ENCODE measurements around the gene CHN2. TPM values are rescaled to one million over a fixed set of nuclear protein-coding genes. Genes with fewer than 3 reads are reported as not detected.
A peak's percentile ranks its signal among the peaks of the same experiment; 100 is the strongest.
"Not testable (repeated sequence)": the region's sequence is repeated elsewhere in the genome, so short reads cannot be mapped to it uniquely, and the experiment has no call there.

The CHN2 gene
- total RNA-seq, 1 donor from 2014 or later, result 56.5 TPM

DNA sequence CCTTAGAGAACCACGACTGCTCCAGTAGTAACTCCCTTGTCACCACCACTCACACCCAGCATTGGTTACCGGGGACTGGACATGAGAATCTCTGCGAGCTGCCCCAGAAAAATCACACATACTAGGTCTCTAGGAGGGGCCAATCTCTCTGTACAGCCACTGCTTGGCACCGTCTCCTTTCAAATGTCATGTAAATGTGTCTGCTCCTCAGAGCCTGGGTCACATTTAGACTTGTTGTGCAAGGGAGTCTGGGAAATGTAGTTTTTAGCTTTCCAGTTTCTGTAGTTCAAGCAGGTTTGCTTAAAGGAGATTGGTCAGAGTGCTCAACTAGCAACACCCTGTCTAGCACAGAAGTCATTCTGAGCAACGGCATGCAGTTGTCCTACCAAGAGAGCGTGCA is 60.0 kb downstream of the CHN2 start:
- DNase-seq (ENCODE audit: low spot score), result no peak
- peak; percentile 66 for ATAC-seq

DNA sequence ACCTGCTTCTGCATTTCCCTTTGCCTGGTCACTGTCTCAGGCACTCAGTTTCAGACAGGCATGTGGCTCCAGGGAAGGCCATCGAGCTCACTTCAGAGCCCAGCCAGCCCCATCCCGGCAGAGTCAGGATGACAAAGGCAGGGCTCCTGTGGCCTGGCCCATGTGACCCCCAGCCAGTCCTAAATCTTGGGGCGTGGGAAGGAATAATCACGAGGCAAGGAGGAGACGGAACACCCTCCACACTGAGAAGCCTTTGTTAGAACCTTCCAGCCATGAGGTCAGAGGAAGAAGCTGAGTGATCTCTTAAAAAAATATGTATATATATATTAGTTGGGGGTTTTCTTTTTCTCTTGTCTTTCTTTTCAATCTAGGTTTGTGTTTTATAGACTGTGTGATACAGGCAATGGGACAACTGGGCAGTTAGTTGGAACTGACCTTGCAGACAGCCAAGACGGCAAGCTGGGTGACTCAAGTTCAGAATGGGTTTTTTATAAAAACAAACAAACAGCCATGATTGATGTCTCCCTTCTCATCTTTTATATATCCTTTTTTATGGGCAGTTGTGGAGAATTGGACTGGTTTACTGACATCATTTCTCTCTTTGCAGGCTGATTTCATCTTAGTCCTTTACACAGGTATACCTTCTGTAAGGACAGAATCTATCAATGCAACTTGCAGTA is 60.8 kb downstream of the CHN2 start:
- peak; percentile 41 for ATAC-seq

DNA sequence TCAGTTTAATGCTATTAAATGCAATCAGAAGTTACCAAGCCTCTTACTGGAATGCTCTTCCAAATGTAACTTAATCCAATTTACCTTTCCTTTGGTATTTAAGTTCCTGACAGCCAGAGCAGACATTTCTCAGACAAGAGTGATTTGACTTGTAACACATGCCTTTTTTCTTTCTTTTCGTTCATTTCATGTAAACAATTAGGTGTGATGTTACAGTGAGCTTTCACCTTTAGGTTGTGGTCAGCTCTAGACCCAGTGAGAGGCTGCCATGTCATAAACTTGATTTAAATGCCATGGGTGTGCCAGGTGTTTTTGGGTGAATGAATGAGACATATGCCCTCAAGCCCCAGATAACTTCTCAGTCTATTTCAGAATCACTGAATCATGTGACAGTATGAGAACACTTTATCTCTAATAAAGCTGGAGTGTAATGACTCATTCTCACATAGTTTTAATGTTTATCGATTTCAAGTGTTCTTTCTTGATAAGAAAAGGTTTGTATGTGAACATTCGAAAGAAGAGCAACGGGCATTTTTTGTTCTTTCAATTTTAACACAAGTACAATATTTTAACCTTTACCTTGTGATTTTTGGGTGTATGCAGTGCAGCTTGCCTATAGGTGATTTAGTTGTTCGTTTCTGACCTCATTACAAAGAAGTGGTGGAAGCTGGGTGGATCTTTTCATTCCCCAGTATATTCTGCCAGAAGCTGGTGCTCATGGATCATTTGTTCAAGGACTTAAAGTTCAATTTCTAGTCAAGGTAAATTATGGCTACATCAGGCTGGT is 61.5 kb downstream of the CHN2 start:
- no peak for DNase-seq (ENCODE audit: low spot score)
- peak; percentile 24 for ATAC-seq

More for the DNA sequence above, 60.8 kb downstream of the CHN2 start:
- no peak for DNase-seq (ENCODE audit: low spot score)

DNA sequence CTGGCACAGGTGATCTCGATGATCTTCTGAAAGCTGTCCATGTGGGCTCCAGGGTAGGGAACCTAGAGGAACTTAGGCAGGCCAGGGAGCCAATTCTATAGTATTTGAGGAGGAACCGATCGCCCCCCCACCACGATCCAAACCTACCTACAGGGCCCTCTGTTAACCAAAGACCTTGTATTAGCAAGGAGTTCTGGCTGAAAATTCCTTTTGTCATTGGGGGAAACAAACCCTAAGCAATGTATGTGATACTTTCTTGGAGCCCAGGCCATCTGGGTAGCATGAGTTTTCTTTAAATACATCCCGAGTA is 62.1 kb downstream of the CHN2 start:
- ATAC-seq (no peak), DNase-seq (ENCODE audit: low spot score) (no peak)

DNA sequence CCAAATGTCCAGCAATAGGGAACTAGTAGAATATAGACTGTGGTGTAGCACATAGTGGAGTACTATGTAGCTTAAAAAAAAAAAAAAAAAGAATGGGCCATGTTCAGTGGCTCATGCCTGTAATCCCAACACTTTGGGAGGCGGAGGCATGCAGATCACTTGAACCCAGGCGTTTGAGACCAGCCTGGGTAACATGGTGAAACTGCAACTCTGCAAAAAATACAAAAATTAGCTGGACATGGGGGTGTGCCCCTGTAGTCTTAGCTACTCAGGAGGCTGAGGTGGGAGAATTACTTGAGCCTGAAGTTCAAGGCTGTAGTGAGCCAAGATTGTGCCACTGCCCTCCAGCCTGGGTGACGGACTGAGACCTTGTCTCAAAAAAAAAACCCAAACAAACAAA is 64.4 kb downstream of the CHN2 start:
- no peak for DNase-seq (ENCODE audit: low spot score)
- ATAC-seq, result no peak

DNA sequence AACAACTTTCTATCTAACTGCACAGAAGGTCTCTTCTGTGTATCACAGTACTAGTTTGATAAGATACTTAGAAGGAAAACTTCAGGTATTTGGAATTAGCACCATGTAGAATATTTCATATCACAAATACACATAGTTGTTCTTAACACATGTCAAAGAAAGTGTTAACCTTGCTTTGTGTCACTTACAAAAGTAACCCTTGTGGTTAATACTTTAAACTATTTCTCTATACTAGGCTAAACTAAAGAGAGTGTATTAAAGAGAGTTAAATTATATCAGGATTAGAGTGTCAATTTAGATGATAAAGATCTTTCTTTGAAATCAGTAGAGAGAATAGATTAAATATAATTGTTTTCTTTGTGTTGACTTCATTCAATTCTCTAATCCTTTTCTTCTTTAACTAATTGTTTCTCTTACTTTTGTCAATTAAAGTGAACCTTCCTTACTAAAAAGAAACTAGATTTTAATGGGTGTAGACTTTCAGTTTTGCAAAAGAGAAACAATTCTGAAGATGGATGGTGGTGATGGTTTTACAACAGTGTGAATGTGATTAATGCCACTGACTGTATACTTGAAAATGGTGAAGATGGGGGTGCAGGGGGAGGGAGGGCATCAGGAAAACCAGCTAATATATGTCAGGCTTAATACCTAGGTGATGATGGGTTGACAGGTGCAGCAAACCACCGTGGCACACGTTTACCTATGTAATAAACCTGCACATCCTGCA is 67.8 kb downstream of the CHN2 start:
- DNase-seq (ENCODE audit: low spot score), result no peak
- no peak for ATAC-seq

DNA sequence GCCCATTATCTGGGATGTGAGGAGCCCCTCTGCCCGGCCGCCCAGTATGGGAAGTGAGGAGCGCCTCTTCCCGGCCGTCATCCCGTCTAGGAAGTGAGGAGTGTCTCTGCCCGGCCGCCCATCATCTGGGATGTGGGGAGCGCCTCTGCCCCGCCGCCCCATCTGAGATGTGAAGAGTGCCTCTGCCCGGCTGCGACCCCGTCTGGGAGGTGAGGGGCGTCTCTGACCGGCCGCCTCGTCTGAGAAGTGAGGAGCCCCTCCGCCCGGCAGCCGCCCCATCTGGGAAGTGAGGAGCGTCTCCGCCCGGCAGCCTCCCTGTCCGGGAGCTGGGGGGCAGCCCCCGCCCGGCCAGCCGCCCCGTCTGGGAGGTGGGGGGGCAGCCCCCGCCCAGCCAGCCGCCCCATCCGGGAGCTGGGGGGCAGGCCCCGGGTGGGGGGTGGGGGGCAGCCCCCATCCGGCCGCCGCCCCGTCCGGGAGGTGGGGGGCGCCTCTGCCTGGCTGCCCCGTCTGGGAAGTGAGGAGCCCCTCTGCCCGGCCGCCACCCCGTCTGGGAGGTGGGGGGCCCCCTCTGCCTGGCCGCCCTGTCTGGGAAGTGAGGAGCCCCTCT is 69.1 kb downstream of the CHN2 start:
- not testable (repeated sequence) for DNase-seq (ENCODE audit: low spot score); ATAC-seq

DNA sequence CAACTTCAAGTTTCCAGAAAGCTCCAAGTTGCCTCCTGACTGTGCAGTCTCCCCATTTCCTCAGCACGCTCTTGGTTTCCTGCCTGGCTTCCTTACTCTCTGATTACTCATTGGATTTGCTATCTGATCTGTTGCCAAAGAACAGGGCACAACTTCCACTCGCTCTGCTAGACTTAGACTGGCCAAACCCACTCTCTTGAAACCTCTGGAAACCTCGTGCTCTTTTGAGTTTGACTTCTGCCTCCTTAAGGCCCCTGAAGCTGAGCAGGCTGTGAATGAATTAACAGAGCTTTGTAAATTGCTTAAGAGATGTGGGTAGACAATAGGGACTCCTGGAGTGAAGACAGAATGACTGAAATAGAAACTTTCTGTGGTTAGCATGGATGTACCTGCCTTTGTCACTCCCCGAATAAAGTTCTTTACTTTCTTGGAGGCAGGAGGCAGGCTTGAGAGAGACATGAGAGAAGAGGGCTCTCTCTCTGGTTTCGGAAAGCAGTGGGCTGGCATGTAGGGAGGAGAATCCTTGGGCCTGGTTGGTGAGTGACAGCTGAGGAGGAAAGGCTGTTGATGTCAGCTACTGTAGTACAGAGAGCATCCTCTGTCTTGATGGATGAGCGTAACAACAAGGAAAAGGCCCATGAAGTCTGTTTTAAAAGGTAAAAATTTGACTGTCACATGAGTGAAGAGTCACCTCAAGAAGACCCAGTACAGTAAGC is 70.8 kb downstream of the CHN2 start:
- ATAC-seq (peak; percentile 59), DNase-seq (ENCODE audit: low spot score) (no peak)

DNA sequence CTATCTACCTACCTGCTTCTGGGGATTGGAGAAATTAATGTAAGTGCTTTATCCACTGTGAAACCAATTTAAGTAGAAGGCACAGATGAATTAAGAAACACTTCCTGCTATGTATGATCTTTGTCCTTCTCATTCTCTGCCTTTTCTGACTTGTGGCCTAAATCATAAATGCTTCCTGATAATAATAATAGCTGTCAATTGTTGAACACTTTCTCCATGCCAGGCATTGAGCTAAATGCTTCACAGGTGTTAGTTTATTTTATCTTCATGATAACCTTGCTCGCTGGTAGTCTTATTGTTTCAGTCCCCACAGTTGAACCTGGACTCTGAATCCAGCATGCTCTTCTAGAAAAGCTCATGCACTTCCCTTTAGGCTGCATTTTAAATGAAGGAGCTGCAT is 75.4 kb downstream of the CHN2 start:
- DNase-seq (ENCODE audit: low spot score), result no peak
- ATAC-seq, result no peak

DNA sequence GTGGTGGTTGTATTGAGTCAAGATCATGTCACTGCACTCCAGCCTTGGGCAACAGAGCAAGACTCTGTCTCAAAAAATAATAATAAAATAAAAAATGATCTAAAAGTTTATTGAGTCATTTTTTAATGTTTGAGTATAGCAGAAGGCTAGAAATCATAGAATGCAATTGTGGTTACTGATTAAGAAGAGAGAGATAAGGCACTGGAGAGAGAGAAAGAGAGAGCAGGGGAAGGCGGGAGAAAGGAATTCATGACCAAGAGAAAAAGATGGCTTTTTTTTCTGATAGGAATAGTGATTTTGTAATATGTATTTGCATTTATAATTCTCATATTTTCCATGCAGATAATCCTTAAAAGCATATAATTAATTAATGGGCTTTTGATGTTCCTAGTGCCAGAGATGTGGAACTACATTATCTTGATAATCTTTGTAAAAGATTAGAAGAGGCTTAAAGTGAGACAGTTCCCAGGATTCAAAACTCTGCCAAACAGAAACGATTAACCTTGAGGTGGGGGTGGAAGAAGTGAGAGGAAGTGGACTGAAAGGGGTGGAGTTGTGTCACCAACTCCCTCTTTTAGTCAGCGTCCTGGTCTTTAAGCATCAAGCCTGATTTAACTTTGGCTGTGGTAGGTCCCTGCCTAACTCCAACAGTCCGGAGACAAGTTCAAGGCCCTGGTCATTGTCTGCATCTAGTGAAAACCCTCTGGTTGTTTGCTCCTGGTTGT is 76.2 kb downstream of the CHN2 start:
- DNase-seq (ENCODE audit: low spot score) (peak; percentile 78), ATAC-seq (peak; percentile 79)

DNA sequence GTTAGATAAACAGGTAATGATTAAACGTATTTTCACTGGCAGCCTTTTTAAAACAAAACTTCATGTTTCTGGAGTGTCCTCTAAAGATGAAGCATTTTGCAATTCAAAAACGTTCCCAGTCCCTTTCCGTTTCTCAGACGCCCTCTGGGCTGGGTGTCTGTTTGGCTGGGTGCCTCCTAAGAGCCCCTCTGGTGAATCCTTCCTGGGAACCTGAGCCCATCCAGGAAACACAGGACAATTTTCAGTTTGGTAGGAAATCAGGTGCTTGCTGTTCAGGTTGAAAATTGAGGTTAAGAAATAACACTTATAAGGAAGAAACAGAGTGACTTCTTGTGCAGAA is 76.7 kb downstream of the CHN2 start:
- DNase-seq (ENCODE audit: low spot score), result no peak
- no peak for ATAC-seq

DNA sequence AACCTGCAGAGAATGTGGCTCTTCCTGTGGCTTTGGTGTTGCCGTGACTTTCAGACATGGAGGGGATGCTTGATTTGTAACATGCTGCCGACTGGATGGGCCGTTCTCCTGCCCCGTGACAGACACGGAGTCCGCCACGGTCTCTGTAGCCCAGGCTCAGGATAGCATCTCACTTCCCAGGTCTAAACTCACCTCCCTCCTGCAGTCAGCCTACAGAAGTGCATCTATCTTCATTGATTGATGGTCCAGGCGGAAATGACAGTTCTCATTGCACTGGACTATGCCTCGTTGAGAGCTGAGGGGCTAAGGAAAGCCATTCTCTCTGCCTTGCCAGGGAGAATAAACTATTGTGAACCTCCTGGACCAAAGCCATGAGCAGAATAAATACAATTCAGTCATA is 77.5 kb downstream of the CHN2 start:
- no peak for DNase-seq (ENCODE audit: low spot score)
- ATAC-seq, result no peak

DNA sequence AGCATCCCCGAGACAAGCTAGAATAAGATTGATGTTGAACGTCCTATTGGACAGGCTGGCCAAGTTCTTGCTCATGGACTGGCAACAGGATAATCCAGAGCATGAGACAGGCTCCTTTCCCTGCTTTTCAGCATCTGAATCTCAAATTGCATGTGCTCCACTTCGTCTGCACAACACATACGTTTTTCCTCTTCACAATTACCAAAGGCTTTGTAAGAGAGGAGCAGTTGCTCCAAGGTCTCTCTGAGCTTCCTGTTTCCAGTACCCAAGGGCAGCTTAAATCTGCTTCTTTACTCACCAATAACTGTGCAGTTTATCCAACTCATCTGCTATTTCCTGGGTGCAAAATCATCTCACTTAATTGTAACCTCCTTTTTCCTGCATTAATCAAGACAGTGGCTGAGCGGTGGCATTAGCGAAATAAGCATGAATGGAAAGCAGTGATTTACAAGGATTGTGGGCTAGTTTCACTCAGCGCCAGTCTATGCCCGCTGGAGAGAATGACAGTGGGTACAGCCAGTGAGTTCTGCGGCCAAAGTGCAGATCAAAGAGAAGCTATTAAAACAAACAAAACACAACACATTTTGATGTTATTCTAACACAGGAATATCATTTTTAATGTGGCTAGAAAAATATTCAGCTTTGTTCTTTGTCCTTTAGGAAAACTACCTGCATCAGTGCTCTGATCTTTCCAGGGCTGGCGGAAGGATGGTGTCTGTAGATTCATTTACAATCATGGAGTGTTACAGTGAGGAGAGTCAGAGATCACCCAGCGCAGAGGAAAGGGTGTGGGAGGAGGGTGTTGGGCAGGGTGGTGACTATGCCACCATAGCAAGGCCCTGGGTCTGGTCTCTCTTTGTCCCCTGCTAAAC is 79.8 kb downstream of the CHN2 start:
- peak; percentile 72 for ATAC-seq
- no peak for DNase-seq (ENCODE audit: low spot score)

DNA sequence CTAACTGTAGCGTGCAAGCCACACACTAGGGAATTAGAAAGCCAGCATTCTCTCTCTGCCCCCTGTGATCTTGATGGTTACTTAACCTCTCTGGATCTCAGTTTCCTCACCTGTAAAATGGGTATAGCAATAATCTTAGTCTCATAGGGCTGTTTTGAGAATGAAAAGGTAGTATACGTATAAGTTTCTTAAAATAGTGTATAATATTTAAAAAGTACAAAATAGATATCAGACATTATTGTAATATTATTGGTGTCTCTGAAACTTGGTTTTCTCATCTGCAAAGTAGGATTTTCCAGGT is 80.4 kb downstream of the CHN2 start:
- ATAC-seq, result no peak

DNA sequence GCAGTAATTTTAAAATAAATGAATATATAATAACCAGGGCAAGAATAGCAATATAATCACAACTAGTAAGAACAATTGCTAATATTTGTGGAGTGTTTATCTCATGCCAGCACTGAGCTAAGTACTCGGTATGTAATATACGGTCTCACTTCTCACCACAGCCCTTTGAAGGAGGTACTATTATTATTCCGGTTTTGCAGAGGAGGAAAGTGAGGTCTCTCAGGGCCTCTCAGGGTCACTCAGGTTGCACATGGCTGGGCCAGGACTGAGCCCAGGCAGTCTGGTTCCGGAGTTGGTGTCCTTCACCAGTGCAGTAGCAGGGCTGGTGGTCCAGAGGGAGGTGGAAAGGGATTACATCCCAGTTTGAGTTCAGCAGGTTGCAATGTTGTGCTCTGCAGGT is 80.9 kb downstream of the CHN2 start:
- ATAC-seq, result no peak
- no peak for DNase-seq (ENCODE audit: low spot score)

More for the DNA sequence above, 80.4 kb downstream of the CHN2 start:
- DNase-seq (ENCODE audit: low spot score), result no peak

DNA sequence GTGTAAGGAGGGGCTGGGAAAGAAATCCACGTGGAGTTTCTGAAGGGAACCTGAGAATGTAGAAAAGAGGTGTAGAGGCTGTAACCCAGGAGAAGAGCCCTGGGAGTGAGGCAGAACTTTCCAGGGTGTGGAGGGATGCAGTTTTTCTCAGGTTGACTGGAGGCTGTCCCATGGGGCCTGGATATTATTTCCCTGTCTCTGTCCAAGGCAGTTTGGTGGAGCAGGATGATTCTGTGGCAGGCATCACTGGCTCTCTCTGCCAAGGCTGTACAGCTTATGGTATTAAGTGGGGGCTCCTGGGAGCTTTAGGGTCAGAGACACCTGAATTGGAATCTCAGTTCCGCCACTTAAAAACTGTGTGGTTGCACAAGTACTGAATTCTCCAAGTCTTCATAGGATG is 81.6 kb downstream of the CHN2 start:
- ATAC-seq, result no peak
- DNase-seq (ENCODE audit: low spot score), result no peak

DNA sequence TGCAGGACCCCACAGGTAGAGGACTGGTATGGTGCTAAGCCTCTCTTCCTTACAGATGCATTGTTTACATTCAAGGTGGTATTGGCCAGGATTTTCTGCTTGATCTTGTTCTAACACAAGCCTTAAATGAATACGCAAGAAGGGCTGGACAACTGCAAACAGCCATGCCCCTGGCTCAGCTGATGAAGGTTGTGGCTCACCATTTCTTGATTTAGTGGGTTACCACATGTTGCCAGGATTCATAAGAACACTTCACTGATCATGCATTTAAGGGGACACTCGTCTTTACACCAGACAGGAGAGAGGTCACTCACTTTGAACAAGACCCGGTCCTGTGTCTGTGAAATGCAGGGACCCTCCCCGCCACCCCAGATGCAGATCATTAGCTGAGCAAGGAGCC is 82.2 kb downstream of the CHN2 start:
- DNase-seq (ENCODE audit: low spot score), result no peak
- no peak for ATAC-seq

DNA sequence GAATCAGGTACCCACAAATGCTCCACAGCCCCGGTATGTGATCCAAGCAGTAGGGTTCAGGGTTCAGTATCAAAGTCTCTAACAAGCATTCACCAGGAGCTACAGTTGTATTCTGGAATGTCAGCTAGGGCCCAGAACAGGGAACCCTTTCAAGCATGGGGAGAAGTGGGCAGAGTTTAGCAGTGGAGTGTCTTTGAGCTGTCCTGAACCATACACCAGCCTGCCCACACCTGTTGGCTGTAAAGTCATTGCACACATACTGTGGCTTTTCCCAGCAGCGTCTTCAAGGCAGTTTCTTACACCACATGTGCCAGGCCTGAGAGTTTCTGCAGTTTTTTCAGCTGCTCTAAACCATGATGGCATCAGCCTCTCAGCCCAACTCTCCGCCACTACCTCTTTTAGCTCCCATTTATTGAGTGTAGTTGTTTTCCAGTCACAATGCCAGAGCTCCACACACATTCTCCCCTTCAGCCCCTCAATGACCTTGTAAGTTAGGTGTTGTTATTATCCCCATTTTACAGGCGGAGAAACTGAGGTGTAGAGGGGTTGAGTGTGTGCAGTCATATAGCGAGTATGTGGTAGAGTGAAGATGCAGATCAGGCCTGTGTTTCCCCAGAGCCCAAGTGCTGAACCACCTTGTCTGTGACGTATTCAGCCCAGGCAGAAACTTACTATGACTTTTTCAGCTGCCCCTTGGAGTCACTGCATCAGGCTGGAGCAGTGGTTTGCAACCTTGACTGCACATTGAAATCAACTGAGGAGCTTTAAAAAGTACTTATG is 83.1 kb downstream of the CHN2 start:
- ATAC-seq (no peak), DNase-seq (ENCODE audit: low spot score) (no peak)
